GM23338 (cell line): ENCODE measurements around the gene OTOGL. TPM values are rescaled to one million over a fixed set of nuclear protein-coding genes. Genes with fewer than 3 reads are reported as not detected.
A peak's percentile ranks its signal among the peaks of the same experiment; 100 is the strongest.

ENCODE experiments used
- ATAC-seq: fragments of 200-7000 bp; cut with Tn5 transposase; 3 replicates; pipeline ENCODE4 v1.9.1; 2020
- DNase-seq: peaks from one replicate; pipeline ENCODE4 v3.0.0-alpha.2; 2015; ENCODE audit warnings: low spot score
- H2AFZ ChIP-seq: fragments of 200-600 bp; sonication (generic); 2 replicates; pipeline ENCODE4 v1.8.0; 2016; ENCODE audit warnings: antibody characterized with exemption, mild to moderate bottlenecking, moderate library complexity
- H3F3A ChIP-seq: fragments of 200-600 bp; sonication (generic); replicated peaks from 2 replicates; pipeline ENCODE4 v1.8.0; 2017; ENCODE audit warnings: antibody characterized with exemption, mixed run types, low read depth
- H3K27ac ChIP-seq: fragments of 200-600 bp; sonication (generic); 2 replicates; pipeline ENCODE4 v1.6.1; 2016; ENCODE audit warnings: low read depth
- H3K27me3 ChIP-seq: fragments of 200-600 bp; sonication (generic); 2 replicates; pipeline ENCODE4 v1.8.0; 2016; ENCODE audit warnings: mild to moderate bottlenecking, mixed run types, moderate library complexity; ENCODE audit not compliant: insufficient read depth
- H3K36me3 ChIP-seq: fragments of 200-600 bp; sonication (generic); 2 replicates; pipeline ENCODE4 v1.8.0; 2016; ENCODE audit warnings: mild to moderate bottlenecking; ENCODE audit not compliant: insufficient read depth
- H3K4me1 ChIP-seq: fragments of 200-600 bp; sonication (generic); 2 replicates; pipeline ENCODE4 v1.8.0; 2016; ENCODE audit warnings: mild to moderate bottlenecking, moderate library complexity; ENCODE audit not compliant: insufficient read depth
- H3K4me2 ChIP-seq: fragments of 200-600 bp; sonication (generic); 2 replicates; pipeline ENCODE4 v1.7.1; 2017; ENCODE audit warnings: mixed run types
- H3K4me3 ChIP-seq: fragments of 200-600 bp; sonication (generic); 2 replicates; pipeline ENCODE4 v1.6.1; 2016; ENCODE audit warnings: mixed run types
- H3K79me2 ChIP-seq: fragments of 200-600 bp; sonication (generic); replicated peaks from 2 replicates; pipeline ENCODE4 v1.8.0; 2017; ENCODE audit warnings: mild to moderate bottlenecking; ENCODE audit not compliant: insufficient read depth
- H3K9me2 ChIP-seq: fragments of 200-600 bp; sonication (generic); 2 replicates; pipeline ENCODE4 v1.8.0; 2017; ENCODE audit not compliant: insufficient read depth
- H4K20me1 ChIP-seq: fragments of 200-600 bp; sonication (generic); replicated peaks from 2 replicates; pipeline ENCODE4 v1.8.0; 2017; ENCODE audit warnings: mild to moderate bottlenecking; ENCODE audit not compliant: insufficient read depth
- H3K27ac Mint-ChIP-seq: 2 replicates; pipeline ENCODE4 v1.8.0; 2020; ENCODE audit warnings: inconsistent platforms, mild to moderate bottlenecking, moderate library complexity, mixed read lengths
- H3K27me3 Mint-ChIP-seq: 3 replicates; pipeline ENCODE4 v1.8.0; 2022; ENCODE audit warnings: low read depth, mild to moderate bottlenecking, moderate library complexity, mixed read lengths, inconsistent platforms; ENCODE audit not compliant: insufficient read depth, poor library complexity
- H3K36me3 Mint-ChIP-seq: 3 replicates; pipeline ENCODE4 v1.8.0; 2021; ENCODE audit warnings: low read depth, mild to moderate bottlenecking, inconsistent platforms, moderate library complexity, mixed read lengths
- H3K4me1 Mint-ChIP-seq: 3 replicates; pipeline ENCODE4 v1.8.0; 2020; ENCODE audit warnings: mild to moderate bottlenecking, inconsistent platforms, mixed read lengths
- H3K4me3 Mint-ChIP-seq: 3 replicates; pipeline ENCODE4 v1.8.0; 2021; ENCODE audit warnings: moderate library complexity, mild to moderate bottlenecking, inconsistent platforms, mixed read lengths
- H3K9me3 Mint-ChIP-seq: 3 replicates; pipeline ENCODE4 v1.8.0; 2020; ENCODE audit warnings: moderate library complexity, mild to moderate bottlenecking, inconsistent platforms, mixed read lengths
- CREB1 ChIP-seq: fragments of 250-450 bp; sonication (Bioruptor Pico); IDR thresholded peaks from 2 replicates; pipeline ENCODE4 v1.5.0; 2020; ENCODE audit warnings: low read depth, mild to moderate bottlenecking, moderate library complexity
- EZH2 ChIP-seq: fragments of 200-600 bp; sonication (generic); IDR thresholded peaks from one replicate; pipeline ENCODE4 v1.8.0; 2017; ENCODE audit warnings: antibody characterized with exemption, mild to moderate bottlenecking, low read depth; ENCODE audit not compliant: unreplicated experiment
- EZH2phosphoT487 ChIP-seq: fragments of 200-600 bp; sonication (generic); IDR thresholded peaks from one replicate; pipeline ENCODE4 v1.8.1; 2018; ENCODE audit warnings: antibody characterized with exemption; ENCODE audit not compliant: unreplicated experiment
- JUNB ChIP-seq: IDR thresholded peaks from one replicate; pipeline ENCODE4 v1.6.1; 2016; ENCODE audit warnings: antibody characterized with exemption; ENCODE audit not compliant: unreplicated experiment
- NANOG ChIP-seq: IDR thresholded peaks from 2 replicates; pipeline ENCODE4 v1.6.1; 2016; ENCODE audit warnings: antibody characterized with exemption, borderline replicate concordance
- POLR2AphosphoS5 ChIP-seq: IDR thresholded peaks from 2 replicates; pipeline ENCODE4 v1.6.1; 2016; ENCODE audit warnings: antibody characterized with exemption, low read depth
- STAT1 ChIP-seq: IDR thresholded peaks from one replicate; pipeline ENCODE4 v1.6.1; 2016; ENCODE audit warnings: antibody characterized with exemption; ENCODE audit not compliant: unreplicated experiment
- ZNF114 ChIP-seq: fragments of 250-450 bp; sonication (Bioruptor Pico); IDR thresholded peaks from 2 replicates; pipeline ENCODE4 v1.5.0; 2020; ENCODE audit warnings: mild to moderate bottlenecking, moderate library complexity
- ZNF331 ChIP-seq: fragments of 250-450 bp; sonication (Bioruptor Pico); IDR thresholded peaks from 2 replicates; pipeline ENCODE4 v1.5.0; 2020; ENCODE audit warnings: low read depth, mild to moderate bottlenecking, moderate library complexity
- polyA plus RNA-seq: library from polyadenylated mRNA; unstranded; fragments of >200 nt; fragmentation: Nextera tagmentation; extraction: Ambion mirVana; gene quantifications from 2 replicates; pipeline ENCODE4 v1.2.1, GENCODE V29; 2016
- total RNA-seq: library from RNA; depleted of rRNA; stranded (reverse); fragments of >200 nt; shearing (Covaris generic); gene quantifications from 2 replicates; pipeline ENCODE4 v1.2.3, GENCODE V29; 2014
- TF ChIP-seq, protein P1 (sequence below), 2 experiments: fragments of 200-600 bp in 1 of 2; sonication (generic) in 1 of 2; conservative IDR thresholded peaks; 2 replicates each; pipeline versions ENCODE4 v1.5.1 to v1.6.1; 2016 to 2017; ENCODE audit warnings: antibody characterized with exemption in 2 of 2, low read depth in 2 of 2, mild to moderate bottlenecking in 2 of 2, moderate library complexity in 1 of 2
- TF ChIP-seq, protein P2 (sequence below): IDR thresholded peaks from one replicate; pipeline ENCODE4 v1.6.1; 2018; ENCODE audit warnings: antibody characterized with exemption; ENCODE audit not compliant: unreplicated experiment
- TF ChIP-seq, protein P3 (sequence below): fragments of 250-450 bp; sonication (Bioruptor Pico); IDR thresholded peaks from 2 replicates; pipeline ENCODE4 v1.5.0; 2020; ENCODE audit warnings: mild to moderate bottlenecking, moderate library complexity
- TF ChIP-seq, protein P4 (sequence below): IDR thresholded peaks from 2 replicates; pipeline ENCODE4 v1.6.1; 2016; ENCODE audit warnings: antibody characterized with exemption

The OTOGL gene
- total and polyA plus RNA-seq, 2 experiments from 2014 or later, result 0.36 to 0.66 TPM

DNA sequence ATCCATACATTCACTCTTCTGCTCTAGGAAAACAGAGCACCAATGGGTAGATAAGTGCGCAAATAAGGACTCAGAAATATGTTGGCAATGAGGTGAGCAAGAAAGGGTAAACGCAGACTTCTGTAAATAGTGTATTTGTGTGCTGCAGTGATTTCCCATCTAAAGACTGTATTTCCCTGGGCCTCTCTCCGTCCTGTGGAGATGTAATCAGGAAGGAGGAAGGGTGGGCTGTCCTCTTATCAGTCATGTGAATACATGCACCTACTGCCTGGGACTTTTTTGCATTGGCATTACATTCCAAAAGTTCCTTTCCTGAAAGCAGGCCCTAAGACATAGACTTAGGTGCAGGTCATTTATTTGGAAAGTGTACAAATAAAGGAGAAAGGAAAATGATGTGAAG is 114.5 kb downstream of the OTOGL start:
- H3K4me3 Mint-ChIP-seq, result no peak overlapping the region
- Histone ChIP-seq H2AFZ (peak overlapping the region; percentile 33; the same call in 1 of the 2 replicates), H3K79me2 (no peaks in the 10 kb centered on the region), H4K20me1 (no peaks in the 10 kb centered on the region), H3K4me3 (no peak overlapping the region), H3K9me2 (no peaks in the 10 kb centered on the region), H3K27me3 (no peaks in the 10 kb centered on the region), H3K36me3 (no peaks in the 10 kb centered on the region), H3K27ac (no peak overlapping the region), H3K4me1 (peaks cover 22% of the 10 kb centered on the region), H3F3A (no peaks in the 10 kb centered on the region), H3K4me2 (no peak overlapping the region)
- no peak for ATAC-seq
- H3K27me3 Mint-ChIP-seq, result no peaks in the 10 kb centered on the region
- no peaks in the 10 kb centered on the region for H3K36me3 Mint-ChIP-seq
- TF ChIP-seq, protein P1, sequence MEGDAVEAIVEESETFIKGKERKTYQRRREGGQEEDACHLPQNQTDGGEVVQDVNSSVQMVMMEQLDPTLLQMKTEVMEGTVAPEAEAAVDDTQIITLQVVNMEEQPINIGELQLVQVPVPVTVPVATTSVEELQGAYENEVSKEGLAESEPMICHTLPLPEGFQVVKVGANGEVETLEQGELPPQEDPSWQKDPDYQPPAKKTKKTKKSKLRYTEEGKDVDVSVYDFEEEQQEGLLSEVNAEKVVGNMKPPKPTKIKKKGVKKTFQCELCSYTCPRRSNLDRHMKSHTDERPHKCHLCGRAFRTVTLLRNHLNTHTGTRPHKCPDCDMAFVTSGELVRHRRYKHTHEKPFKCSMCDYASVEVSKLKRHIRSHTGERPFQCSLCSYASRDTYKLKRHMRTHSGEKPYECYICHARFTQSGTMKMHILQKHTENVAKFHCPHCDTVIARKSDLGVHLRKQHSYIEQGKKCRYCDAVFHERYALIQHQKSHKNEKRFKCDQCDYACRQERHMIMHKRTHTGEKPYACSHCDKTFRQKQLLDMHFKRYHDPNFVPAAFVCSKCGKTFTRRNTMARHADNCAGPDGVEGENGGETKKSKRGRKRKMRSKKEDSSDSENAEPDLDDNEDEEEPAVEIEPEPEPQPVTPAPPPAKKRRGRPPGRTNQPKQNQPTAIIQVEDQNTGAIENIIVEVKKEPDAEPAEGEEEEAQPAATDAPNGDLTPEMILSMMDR (conservative IDR thresholded peaks at IDR 0.05; ENCODE audit: low read depth in 2 of 2), result no peak
- TF ChIP-seq EZH2phosphoT487 (no peak), POLR2AphosphoS5 (no peak), JUNB (no peak), NANOG (no peak), STAT1 (no peak), EZH2 (no peak), CREB1 (CRISPR knock-in tag) (no peak), ZNF114 (no peak), ZNF331 (no peak)
- TF ChIP-seq, protein P2, sequence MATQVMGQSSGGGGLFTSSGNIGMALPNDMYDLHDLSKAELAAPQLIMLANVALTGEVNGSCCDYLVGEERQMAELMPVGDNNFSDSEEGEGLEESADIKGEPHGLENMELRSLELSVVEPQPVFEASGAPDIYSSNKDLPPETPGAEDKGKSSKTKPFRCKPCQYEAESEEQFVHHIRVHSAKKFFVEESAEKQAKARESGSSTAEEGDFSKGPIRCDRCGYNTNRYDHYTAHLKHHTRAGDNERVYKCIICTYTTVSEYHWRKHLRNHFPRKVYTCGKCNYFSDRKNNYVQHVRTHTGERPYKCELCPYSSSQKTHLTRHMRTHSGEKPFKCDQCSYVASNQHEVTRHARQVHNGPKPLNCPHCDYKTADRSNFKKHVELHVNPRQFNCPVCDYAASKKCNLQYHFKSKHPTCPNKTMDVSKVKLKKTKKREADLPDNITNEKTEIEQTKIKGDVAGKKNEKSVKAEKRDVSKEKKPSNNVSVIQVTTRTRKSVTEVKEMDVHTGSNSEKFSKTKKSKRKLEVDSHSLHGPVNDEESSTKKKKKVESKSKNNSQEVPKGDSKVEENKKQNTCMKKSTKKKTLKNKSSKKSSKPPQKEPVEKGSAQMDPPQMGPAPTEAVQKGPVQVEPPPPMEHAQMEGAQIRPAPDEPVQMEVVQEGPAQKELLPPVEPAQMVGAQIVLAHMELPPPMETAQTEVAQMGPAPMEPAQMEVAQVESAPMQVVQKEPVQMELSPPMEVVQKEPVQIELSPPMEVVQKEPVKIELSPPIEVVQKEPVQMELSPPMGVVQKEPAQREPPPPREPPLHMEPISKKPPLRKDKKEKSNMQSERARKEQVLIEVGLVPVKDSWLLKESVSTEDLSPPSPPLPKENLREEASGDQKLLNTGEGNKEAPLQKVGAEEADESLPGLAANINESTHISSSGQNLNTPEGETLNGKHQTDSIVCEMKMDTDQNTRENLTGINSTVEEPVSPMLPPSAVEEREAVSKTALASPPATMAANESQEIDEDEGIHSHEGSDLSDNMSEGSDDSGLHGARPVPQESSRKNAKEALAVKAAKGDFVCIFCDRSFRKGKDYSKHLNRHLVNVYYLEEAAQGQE, result no peak
- TF ChIP-seq, protein P3, sequence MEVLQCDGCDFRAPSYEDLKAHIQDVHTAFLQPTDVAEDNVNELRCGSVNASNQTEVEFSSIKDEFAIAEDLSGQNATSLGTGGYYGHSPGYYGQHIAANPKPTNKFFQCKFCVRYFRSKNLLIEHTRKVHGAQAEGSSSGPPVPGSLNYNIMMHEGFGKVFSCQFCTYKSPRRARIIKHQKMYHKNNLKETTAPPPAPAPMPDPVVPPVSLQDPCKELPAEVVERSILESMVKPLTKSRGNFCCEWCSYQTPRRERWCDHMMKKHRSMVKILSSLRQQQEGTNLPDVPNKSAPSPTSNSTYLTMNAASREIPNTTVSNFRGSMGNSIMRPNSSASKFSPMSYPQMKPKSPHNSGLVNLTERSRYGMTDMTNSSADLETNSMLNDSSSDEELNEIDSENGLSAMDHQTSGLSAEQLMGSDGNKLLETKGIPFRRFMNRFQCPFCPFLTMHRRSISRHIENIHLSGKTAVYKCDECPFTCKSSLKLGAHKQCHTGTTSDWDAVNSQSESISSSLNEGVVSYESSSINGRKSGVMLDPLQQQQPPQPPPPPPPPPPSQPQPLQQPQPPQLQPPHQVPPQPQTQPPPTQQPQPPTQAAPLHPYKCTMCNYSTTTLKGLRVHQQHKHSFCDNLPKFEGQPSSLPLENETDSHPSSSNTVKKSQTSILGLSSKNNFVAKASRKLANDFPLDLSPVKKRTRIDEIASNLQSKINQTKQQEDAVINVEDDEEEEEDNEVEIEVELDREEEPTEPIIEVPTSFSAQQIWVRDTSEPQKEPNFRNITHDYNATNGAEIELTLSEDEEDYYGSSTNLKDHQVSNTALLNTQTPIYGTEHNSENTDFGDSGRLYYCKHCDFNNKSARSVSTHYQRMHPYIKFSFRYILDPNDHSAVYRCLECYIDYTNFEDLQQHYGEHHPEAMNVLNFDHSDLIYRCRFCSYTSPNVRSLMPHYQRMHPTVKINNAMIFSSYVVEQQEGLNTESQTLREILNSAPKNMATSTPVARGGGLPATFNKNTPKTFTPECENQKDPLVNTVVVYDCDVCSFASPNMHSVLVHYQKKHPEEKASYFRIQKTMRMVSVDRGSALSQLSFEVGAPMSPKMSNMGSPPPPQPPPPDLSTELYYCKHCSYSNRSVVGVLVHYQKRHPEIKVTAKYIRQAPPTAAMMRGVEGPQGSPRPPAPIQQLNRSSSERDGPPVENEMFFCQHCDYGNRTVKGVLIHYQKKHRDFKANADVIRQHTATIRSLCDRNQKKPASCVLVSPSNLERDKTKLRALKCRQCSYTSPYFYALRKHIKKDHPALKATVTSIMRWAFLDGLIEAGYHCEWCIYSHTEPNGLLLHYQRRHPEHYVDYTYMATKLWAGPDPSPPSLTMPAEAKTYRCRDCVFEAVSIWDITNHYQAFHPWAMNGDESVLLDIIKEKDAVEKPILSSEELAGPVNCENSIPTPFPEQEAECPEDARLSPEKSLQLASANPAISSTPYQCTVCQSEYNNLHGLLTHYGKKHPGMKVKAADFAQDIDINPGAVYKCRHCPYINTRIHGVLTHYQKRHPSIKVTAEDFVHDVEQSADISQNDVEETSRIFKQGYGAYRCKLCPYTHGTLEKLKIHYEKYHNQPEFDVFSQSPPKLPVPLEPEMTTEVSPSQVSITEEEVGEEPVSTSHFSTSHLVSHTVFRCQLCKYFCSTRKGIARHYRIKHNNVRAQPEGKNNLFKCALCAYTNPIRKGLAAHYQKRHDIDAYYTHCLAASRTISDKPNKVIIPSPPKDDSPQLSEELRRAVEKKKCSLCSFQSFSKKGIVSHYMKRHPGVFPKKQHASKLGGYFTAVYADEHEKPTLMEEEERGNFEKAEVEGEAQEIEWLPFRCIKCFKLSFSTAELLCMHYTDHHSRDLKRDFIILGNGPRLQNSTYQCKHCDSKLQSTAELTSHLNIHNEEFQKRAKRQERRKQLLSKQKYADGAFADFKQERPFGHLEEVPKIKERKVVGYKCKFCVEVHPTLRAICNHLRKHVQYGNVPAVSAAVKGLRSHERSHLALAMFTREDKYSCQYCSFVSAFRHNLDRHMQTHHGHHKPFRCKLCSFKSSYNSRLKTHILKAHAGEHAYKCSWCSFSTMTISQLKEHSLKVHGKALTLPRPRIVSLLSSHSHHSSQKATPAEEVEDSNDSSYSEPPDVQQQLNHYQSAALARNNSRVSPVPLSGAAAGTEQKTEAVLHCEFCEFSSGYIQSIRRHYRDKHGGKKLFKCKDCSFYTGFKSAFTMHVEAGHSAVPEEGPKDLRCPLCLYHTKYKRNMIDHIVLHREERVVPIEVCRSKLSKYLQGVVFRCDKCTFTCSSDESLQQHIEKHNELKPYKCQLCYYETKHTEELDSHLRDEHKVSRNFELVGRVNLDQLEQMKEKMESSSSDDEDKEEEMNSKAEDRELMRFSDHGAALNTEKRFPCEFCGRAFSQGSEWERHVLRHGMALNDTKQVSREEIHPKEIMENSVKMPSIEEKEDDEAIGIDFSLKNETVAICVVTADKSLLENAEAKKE (CRISPR knock-in tag), result no peak
- TF ChIP-seq, protein P4, sequence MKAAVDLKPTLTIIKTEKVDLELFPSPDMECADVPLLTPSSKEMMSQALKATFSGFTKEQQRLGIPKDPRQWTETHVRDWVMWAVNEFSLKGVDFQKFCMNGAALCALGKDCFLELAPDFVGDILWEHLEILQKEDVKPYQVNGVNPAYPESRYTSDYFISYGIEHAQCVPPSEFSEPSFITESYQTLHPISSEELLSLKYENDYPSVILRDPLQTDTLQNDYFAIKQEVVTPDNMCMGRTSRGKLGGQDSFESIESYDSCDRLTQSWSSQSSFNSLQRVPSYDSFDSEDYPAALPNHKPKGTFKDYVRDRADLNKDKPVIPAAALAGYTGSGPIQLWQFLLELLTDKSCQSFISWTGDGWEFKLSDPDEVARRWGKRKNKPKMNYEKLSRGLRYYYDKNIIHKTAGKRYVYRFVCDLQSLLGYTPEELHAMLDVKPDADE, result no peak
- no peak overlapping the region for H3K27ac Mint-ChIP-seq
- no peaks in the 10 kb centered on the region for H3K9me3 Mint-ChIP-seq
- H3K4me1 Mint-ChIP-seq, result peaks cover 46% of the 10 kb centered on the region
- no peak for DNase-seq
